Kidney glomerular epithelial cell (primary cell): ENCODE data around the gene PTPN6.

Experiments used
- DNase-seq: peaks from one replicate; lab custom pipeline; 2025; lab: John Stamatoyannopoulos, UW

Gene PTPN6

DNA sequence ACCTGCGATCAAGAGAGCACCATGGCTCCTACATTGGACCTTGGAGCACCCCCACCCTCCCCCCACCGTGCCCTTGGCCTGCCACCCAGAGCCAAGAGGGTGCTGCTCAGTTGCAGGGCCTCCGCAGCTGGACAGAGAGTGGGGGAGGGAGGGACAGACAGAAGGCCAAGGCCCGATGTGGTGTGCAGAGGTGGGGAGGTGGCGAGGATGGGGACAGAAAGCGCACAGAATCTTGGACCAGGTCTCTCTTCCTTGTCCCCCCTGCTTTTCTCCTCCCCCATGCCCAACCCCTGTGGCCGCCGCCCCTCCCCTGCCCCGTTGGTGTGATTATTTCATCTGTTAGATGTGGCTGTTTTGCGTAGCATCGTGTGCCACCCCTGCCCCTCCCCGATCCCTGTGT is 9.4 kb upstream of the PTPN6 start:
- DNase-seq: no peak

DNA sequence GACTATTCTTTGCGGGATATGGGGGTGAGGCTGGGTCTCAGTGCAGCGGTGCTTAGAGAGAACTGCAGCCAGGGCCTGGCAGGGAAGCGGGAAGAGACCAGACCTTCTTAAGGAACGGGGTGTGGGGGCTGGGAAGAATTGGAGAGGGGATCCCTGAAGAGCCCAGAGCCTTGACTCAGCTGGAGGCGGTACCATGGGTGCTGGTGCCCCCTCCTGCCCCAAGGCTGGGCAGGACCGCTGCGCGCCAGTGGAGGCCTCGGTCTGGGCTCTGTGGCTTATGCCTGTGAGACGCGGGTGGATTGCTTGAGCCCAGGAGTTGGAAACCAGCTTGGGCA is 8.9 kb upstream of the PTPN6 start:
- no peak for DNase-seq

DNA sequence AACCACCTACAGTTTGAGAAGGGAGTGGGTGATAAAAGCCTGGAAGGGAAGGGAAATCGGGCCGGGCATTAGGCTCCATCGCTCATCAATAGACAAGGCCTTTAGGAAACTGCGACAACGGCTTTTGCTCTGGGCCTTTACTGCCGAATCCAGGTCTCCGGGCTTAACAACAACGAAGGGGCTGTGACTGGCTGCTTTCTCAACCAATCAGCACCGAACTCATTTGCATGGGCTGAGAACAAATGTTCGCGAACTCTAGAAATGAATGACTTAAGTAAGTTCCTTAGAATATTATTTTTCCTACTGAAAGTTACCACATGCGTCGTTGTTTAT is 7.8 kb upstream of the PTPN6 start:
- peak; percentile 95 for DNase-seq

DNA sequence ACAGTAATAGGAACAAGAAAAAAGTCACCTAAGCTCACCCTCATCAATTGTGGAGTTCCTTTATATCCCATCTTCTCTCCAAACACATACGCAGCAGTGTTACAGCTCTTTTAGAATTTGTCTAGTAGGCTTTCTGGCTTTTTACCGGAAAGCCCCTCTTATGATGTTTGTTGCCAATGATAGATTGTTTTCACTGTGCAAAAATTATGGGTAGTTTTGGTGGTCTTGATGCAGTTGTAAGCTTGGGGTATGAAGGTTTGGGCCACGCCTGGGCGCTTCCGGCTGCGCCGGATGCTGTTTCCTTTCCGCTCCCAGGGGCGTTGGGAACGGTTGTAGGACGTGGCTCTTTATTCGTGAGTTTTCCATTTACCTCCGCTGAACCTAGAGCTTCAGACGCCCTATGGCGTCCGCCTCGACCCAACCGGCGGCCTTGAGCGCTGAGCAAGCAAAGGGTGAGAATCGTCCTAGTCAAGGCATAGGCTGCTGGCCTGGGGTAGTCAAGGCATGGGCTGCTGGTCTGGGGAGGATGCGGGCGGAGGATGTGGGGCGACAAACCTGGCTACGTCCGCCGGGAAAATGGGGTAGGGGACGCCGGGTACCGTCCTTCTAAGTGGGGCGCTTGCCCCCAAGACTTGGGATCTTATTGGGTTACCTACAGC is 7.3 kb upstream of the PTPN6 start, which contains the start of the genes C12orf57 and RNU7-1:
TSS of gene C12orf57 (plus strand) at position 301 of the 659 bp plus-strand sequence. CDS start at position 401, 100 bp downstream.
TSS of gene RNU7-1 (plus strand) at position 95 of the 659 bp plus-strand sequence.
- peak; percentile 95 for DNase-seq

DNA sequence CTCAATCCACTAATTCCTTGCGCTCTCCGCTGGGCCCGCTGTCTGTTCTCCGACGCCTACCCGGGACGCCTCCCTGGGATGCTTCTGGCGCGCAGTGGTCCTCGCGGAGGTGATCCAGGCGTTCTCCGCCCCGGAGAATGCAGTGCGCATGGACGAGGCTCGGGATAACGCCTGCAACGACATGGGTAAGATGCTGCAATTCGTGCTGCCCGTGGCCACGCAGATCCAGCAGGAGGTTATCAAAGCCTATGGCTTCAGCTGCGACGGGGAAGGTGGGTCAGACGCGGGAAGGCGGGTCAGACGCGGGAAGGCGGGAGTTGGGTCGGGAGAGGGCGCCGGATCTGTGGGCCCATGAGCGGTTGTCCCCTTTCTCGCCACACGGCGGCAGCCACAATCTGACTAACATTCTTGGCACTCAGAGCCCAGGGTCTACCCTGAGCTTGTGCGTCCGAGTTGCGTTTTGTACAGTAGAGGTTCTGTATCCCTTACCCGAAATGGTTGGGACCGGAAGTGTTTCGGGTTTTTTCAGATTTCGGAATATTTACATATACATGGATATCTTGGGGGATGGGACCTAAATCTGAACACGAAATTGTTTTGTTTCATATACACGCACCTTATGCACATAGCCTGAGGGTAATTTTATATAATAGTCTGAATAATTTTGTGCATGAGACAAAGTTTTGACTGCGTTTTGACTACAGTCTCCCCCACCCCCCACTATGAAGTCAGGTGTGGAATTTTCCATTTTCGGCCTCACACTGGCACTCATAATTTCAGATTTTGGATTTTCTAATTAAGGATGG is 6.6 kb upstream of the PTPN6 start:
- peak; percentile 86 for DNase-seq

DNA sequence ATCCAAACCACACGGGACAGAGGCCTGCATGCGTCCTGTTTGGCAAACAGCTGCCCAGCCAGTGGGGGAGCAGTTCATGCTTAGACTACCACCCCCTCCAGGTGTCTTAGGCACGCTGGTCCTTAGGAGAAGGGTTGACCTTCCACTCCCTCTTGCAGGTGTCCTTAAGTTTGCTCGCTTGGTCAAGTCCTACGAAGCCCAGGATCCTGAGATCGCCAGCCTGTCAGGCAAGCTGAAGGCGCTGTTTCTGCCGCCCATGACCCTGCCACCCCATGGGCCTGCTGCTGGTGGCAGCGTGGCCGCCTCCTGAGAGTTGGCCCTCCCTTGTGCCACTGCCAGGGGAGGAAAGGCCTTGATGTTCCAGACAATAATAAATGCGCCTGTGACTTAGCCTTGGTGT is 5.5 kb upstream of the PTPN6 start:
- DNase-seq: no peak

DNA sequence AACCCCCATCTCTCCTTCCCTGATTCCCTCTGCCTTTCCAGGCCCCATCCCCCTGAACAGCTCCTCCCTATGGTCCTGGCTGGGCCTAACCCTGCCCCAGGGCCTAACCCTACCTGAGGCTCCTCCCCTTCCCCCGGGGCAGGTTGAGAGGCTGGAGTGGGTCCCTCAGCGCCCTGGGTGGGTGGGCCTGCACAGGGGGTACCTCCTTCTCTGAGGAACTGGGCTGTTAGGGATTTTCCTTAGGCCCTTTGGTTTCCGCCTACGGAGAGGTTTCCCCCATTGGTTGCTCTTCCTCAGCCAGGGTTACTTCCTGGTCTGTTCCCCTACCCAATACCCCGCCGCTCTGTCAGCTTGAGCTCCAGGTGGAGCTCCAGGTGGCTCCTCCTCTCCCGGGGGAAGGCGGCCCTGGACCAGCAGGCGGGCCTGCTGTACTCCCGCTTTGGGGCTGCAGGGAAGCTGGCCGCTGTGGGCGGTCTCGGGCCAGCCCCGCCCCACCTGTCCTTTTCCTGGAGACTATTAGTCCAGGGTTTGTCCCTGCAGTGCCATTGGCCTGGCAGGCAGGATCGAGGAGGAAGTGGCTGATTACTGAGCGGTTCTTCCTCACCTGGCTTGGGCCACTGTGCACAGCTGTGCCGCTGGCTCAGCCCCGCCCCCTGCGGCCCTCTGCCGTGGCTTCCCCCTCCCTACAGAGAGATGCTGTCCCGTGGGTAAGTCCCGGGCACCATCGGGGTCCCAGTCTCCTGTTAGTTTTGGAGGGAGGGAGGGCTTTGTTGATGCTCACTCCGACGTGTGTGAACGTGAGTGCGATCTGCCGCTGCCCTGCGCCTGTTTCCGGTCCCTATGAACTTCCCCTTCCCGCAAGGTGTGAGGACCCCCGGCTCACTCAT is 4.9 kb upstream of the PTPN6 start:
- DNase-seq: peak; percentile 89

DNA sequence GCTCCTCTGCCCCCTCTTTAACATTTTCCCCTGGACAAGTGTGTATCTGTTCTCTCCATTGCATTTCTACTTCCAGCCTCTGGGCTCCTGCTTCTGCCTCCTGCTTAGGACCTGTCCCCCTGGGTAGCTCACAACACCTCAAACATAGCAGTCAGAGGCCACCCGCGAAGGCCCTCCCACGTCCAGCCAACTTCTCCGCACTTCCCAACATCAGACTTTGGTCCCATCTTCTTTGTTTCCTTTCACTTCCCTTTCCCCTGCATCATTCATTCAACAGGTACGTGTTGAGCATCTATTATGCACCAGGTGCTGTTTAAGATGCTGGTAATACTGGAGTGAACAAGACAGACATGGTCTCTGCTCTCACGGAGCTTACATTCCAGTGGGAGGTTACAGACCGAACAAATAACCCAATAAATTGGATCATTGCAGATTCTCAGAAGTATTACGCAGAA is 4.2 kb upstream of the PTPN6 start:
- DNase-seq: no peak

DNA sequence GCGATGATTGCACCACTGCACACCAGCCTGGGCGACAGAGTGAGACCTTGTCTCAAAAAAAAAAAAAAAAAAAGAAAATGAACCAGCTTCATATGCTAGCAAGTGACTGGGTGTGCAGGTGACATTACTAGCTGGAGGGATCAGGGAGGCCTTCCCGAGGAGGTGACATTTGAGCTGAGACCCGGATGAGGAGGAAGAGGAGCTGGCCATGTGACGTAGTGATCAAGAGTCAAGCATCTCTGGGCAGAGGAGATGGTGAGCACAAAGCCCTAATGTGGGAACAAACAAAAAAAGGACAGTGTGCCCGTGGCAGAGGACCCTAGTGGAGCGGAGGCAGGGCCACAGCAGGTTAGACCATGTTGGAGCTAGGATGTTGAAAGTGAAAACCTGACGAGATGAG is 3.5 kb upstream of the PTPN6 start:
- no peak for DNase-seq

DNA sequence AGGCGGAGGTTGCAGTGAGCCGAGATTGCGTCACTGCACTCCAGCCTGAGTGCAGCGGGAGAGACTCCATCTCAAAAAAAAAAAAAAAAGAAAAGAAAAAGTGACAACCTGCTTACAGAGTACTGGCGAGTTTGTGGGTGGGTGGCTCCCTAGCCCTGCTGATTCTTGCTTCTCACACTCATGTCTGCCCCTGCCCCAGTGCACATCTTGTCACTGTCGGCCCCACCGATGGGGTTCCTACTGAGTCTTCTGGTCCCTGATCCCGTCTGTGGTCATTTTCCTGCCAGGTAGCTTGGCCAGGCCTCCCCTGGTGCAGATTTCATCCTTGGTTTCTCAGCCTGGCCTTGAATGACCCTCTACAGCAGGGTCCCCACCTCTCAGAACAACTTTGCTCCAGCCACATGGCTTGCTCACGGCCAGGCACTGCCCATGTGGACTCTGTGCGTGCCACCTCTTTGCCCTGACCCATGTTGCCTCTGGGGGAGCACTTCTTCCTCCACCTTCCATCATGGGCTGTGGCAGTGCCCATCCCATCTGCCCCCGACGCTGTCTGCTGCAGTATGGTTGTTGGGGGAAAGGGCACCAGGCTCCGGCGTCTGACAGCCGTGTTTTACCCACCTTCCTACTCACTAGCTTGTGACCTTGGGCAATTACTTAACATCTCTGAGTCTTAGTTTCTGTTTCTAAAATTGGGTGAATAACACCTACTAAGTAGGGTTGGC is 2.1 kb upstream of the PTPN6 start:
- no peak for DNase-seq

DNA sequence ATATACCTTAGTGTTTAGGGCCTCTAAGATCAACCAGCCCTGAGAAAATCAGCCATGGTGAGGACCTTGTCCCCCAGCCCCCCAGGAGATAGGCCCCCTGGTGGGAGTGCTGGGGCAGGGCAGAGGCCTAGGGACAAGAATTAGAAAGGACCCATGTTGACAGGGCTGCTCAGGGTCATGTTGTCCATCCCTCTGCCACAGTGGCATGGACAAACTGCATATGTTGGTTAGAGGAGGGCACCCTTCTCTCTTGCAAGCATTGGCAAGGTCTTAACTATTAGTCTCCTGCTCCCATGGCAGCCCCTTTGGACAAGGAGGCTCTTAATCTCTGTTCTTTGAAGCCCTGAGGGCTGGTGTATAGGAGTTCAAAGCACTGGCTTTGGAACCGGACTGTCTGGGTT is 755 bp upstream of the PTPN6 start:
- DNase-seq: no peak

DNA sequence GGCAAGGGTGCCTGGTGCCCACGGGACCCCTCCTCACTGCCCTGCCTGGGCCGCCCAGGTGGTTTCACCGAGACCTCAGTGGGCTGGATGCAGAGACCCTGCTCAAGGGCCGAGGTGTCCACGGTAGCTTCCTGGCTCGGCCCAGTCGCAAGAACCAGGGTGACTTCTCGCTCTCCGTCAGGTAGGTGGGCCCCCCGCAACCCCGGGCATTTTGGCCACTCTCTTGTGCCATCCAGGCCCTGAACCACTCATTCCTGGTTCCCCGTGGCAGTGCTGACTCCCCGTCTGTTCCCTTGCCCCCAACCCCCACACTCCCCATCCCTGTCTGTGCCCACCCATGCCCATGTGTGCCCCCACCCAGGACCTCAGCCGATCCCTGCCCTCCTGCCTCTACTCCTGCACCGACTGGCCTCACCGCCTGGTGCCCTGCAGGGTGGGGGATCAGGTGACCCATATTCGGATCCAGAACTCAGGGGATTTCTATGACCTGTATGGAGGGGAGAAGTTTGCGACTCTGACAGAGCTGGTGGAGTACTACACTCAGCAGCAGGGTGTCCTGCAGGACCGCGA is 480 bp downstream of the PTPN6 start:
- DNase-seq: no peak

DNA sequence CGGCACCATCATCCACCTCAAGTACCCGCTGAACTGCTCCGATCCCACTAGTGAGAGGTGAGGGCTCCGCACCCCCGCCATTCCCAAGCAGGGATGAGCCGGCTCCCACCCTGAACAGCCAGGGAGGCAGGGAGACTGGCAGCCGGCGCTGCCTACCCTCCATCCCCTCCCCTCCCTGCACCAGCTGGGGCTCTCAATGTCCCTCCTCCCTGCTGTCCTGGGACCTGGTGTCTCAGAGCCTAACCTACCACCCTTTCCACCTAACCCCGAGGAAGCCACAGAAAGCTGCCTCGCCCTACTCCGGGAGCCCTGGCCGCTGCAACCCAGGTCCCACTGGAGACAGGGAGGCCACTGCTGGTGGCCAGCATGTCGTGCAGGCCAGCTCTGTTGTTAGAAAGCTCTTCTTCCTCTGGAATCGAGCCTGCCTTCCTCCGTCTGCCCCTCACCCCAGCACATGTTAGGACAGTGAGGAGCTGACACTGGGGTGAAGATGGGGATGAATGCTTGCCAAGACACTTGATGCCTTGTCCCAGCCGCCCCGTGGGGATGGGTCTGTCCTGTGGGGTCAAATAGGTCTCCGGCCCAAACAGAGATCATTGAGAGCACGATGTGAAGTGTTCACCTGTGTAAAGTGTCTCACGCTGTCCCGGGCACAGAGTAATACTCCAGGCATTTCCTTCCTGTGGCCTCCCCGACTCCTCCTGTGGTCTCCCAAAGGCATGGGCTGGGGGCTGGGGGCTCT is 1.1 kb downstream of the PTPN6 start:
- no peak for DNase-seq

DNA sequence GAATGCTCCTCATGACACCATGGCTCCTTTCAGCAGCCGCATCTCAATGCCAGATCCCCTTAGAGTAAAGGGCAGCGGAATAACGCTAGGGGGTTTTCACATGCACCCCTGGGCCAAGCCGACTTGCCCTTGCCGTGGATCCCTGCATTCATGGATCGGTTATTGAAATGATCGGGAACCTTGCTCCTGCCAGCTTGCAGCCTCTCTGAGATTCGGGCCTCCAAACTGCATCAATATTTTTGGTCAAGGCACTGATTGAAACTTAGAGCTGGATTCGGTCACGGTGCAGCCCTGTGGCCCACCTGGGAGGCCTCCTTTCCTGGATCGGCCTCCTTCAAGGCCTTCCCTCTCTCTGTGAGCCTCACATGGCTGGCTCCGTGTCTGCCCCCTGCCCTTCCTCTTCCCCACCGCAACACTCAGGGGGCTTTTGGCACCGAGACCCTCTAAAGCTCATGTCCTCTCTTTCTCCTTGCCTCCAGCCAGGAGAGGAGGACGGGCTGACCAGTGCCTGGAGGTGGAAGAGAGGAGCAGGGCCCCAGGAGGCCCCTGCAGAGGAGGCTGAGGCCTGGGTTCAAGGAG is 1.8 kb downstream of the PTPN6 start:
- DNase-seq: no peak

DNA sequence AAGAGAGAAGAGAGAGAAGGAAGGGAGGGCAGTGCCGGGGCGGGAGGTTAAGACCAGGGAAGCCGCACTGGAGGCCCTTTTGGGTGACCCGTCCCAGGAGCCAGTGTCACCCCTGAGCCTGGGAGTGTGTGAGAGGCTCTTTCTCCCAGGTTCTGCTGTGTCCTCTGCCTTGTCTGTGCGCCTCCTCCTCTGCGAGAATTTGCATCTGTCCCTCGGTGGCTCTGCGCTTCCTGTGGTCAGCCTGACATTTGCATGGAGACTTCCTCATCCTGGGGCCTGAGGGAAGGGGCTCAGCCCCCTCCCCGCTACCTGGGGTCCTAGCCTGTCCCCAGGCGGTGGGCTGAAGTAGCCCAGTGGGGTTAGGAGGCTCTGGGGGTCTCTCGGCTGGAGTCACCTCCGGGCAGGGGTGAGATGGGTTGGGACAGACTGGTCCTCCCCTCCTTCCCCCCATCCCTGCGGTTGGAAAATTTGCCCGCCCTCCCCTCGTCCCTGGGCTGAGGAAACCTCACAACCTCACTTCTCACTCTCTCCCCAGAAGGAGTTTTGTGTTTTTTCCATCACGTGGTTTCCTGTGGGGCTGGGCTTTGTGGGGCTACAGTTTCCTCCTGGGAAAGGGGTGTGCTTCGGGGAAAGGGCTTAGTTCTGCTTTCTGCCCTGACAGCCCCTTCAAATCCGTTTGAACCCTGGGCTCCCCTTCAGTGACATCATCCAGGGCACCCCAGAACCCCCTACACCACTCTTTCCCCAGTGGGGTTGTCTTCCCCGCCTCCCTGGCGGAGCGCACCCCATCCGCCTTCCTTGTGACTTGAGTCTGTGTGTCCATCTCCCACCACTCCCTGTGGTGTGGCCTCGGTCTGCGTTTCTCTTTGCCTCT is 2.5 kb downstream of the PTPN6 start:
- DNase-seq: no peak

DNA sequence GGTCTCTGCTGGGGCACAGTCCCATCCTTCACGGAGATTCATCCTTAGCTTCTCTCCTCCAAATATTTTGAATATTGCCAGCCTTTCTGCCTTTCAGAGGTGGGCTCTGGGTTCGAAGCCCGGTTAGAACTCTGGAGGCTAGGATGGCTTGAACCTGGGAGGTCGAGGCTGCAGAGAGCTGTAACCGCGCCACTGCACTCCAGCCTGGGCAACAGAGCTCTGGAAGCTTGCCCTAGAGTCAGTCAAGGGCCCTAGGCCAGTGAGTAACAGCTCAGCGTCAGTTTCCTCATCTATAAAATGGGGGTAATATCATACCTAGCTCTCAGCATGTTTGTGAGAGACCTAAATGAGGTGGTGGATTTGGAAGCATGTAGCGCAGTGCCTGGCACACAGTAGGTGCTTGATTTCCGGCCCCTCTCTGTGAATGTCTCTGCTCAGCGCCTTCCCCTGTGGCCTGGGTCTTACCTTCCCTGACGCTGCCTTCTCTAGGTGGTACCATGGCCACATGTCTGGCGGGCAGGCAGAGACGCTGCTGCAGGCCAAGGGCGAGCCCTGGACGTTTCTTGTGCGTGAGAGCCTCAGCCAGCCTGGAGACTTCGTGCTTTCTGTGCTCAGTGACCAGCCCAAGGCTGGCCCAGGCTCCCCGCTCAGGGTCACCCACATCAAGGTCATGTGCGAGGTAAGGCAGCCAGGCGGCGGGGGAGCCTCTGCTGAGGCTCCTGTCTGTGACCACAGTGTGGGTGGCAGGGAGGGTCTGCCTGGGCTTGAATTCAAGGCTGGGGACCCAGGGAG is 3.4 kb downstream of the PTPN6 start:
- DNase-seq: no peak

DNA sequence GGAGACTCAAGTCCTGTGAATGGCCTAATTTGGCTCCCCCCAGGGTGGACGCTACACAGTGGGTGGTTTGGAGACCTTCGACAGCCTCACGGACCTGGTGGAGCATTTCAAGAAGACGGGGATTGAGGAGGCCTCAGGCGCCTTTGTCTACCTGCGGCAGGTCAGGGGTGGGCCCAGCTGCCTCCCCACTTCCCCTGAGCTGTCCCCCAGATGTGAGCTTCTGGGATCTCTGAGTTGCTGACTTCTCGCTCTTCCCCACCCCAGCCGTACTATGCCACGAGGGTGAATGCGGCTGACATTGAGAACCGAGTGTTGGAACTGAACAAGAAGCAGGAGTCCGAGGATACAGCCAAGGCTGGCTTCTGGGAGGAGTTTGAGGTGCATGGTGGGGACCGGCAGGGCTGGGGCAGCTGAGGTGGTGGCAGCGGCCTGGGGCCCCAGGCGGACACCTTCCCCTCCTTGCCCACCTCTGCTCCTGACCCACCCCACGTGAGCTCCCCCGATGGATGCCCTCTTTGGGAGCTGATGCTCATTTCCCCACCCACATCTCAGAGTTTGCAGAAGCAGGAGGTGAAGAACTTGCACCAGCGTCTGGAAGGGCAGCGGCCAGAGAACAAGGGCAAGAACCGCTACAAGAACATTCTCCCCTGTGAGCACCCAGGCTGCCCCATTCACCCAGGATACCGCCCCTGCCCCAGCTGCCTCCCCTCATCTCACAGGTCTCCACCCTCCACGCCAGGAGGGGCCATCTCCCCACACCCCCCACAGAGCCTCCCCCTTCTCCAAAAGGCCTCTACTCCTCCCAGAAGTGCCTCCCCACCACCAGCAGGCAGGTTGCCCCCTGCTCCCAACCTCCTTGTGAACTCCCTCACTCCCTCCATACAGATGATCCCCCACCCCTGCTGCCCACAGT is 4.2 kb downstream of the PTPN6 start:
- no peak for DNase-seq
